Keratinocyte (primary cell): ENCODE data around the gene AATF.

Source experiments
- CTCF ChIP-seq, 3 experiments: IDR thresholded peaks in 1 of 3; conservative IDR thresholded peaks in 1 of 3; optimal IDR thresholded peaks in 1 of 3; 2 replicates in 2 of 3; 3 replicates in 1 of 3; pipeline versions ENCODE3 to v1.5.1; 2011; ENCODE audit warnings: low read length in 3 of 3, mild to moderate bottlenecking in 3 of 3, moderate library complexity in 2 of 3, control low read depth in 1 of 3, inconsistent platforms in 1 of 3; ENCODE audit not compliant: insufficient read depth in 2 of 3; ENCODE audit errors: extremely low read depth in 1 of 3
- EZH2 ChIP-seq: IDR thresholded peaks from one replicate; pipeline ENCODE4 v1.6.1; 2012; ENCODE audit warnings: inconsistent platforms, mild to moderate bottlenecking, low read length, moderate library complexity

- TF ChIP-seq CTCF (optimal IDR thresholded peaks at IDR 0.05 in 1 of 3, IDR thresholded peaks at IDR 0.05 in 1 of 3, conservative IDR thresholded peaks at IDR 0.05 in 1 of 3; ENCODE audit: extremely low read depth in 1 of 3, insufficient read depth in 2 of 3, low read length in 3 of 3) = no peak
- TF ChIP-seq EZH2 = peak; percentile 33
These were observed 5.2 kb upstream of the AATF start for GRCh38 chr17:36943250-36944191.
